Uterus (tissue), 4 donors: ENCODE data around the gene CBLB. TPM values are rescaled to one million over a fixed set of nuclear protein-coding genes. Genes with fewer than 3 reads are reported as not detected.

Experiments used
- DNase-seq, 2 donors: peaks; one replicate each; pipeline ENCODE4 v3.0.0-alpha.2; 2019 to 2020
- H3K27ac ChIP-seq, 2 donors: fragments of 200-600 bp; sonication (generic); 1 replicate in 1 of 2; 2 replicates in 1 of 2; pipeline ENCODE4 v1.5.1; 2016 to 2018
- H3K27me3 ChIP-seq, 2 donors: fragments of 200-600 bp; sonication (generic); one replicate each; pipeline ENCODE4 v1.5.1; 2018 to 2019; ENCODE audit warnings: control low read depth in 1 of 2
- H3K36me3 ChIP-seq, 2 donors: fragments of 200-600 bp; sonication (generic); one replicate each; pipeline ENCODE4 v1.5.1; 2019; ENCODE audit warnings: control low read depth in 1 of 2
- H3K4me1 ChIP-seq, 2 donors: fragments of 200-600 bp; sonication (generic); one replicate each; pipeline ENCODE4 v1.5.1; 2018 to 2019; ENCODE audit warnings: control low read depth in 1 of 2
- H3K4me3 ChIP-seq, 2 donors: fragments of 200-600 bp; sonication (generic); 1 replicate in 1 of 2; 2 replicates in 1 of 2; pipeline ENCODE4 v1.5.1; 2018 to 2019; ENCODE audit warnings: mild to moderate bottlenecking in 1 of 2
- H3K9me3 ChIP-seq, 2 donors: fragments of 200-600 bp; sonication (generic); one replicate each; pipeline ENCODE4 v1.5.1; 2019; ENCODE audit warnings: control low read depth in 1 of 2
- CTCF ChIP-seq, 4 experiments: fragments of 200-600 bp in 2 of 4; fragments of 450-650 bp in 2 of 4; sonication (generic) in 2 of 4; IDR thresholded peaks; one replicate each; pipeline ENCODE4 v1.5.1; 2016 to 2019; ENCODE audit warnings: antibody characterized with exemption in 4 of 4, mild to moderate bottlenecking in 2 of 4, moderate library complexity in 1 of 4
- POLR2A ChIP-seq, 2 donors: fragments of 450-650 bp; IDR thresholded peaks; one replicate each; pipeline ENCODE4 v1.6.1; 2016; ENCODE audit warnings: antibody characterized with exemption in 2 of 2, mild to moderate bottlenecking in 1 of 2, moderate library complexity in 1 of 2
- intact Hi-C: fragments of 100-400 bp; cut with DNase I; formaldehyde crosslinking; loops from one replicate; pipeline ENCODE4 v1.15.1; 2023; ENCODE audit warnings: low total_unique reads
- total RNA-seq, 4 donors: library from RNA; depleted of rRNA in 3 of 4; stranded (reverse); fragments of >200 nt in 3 of 4; gene quantifications; one replicate each; pipeline versions ENCODE4 v1.1.0 to v1.2.4, GENCODE V29; 2014 to 2023
- donor health status: DM: yes; HTN: yes; CAD: no.

CBLB gene
- total RNA-seq, 4 donors from 2014 or later: 26.1 to 86.2 (median 44.5) TPM

GRCh38 chr3:105862217-105862616 is 6.6 kb downstream of the CBLB start:
- Histone ChIP-seq H3K27me3 (no peaks in the 10 kb centered on the region), H3K4me1 (peaks cover 0 to 23% of the 10 kb centered on the region in 2 donors), H3K4me3 (no peak overlapping the region), H3K9me3 (no peaks in the 10 kb centered on the region), H3K36me3 (no peaks in the 10 kb centered on the region), H3K27ac (no peak overlapping the region)
- DNase-seq: no peak
- intact Hi-C loops: no loop called here
- TF ChIP-seq POLR2A (IDR thresholded peaks at IDR 0.05): no peak
- no peak for TF ChIP-seq CTCF (IDR thresholded peaks at IDR 0.05)

GRCh38 chr3:105860641-105861040 is 8.2 kb downstream of the CBLB start:
- H3K27ac ChIP-seq: peak overlapping the region in 1 of 2 donors; percentile 69
- H3K9me3 ChIP-seq: no peaks in the 10 kb centered on the region
- TF ChIP-seq CTCF (IDR thresholded peaks at IDR 0.05) (no peak), POLR2A (IDR thresholded peaks at IDR 0.05) (no peak)
- H3K4me3 ChIP-seq: no peak overlapping the region
- H3K27me3 ChIP-seq: no peaks in the 10 kb centered on the region
- H3K36me3 ChIP-seq: no peaks in the 10 kb centered on the region
- peaks cover 0 to 23% of the 10 kb centered on the region in 2 donors for H3K4me1 ChIP-seq
- DNase-seq: no peak
- intact Hi-C loops: no loop called here

GRCh38 chr3:105858017-105858416 is 10.8 kb downstream of the CBLB start:
- Histone ChIP-seq H3K27ac (no peak overlapping the region), H3K27me3 (no peaks in the 10 kb centered on the region), H3K4me3 (no peak overlapping the region), H3K4me1 (peaks cover 0 to 7% of the 10 kb centered on the region in 2 donors), H3K9me3 (no peaks in the 10 kb centered on the region), H3K36me3 (no peaks in the 10 kb centered on the region)
- no peak for DNase-seq
- TF ChIP-seq CTCF (IDR thresholded peaks at IDR 0.05) (no peak), POLR2A (IDR thresholded peaks at IDR 0.05) (no peak)
- intact Hi-C loops: no loop called here

- no peak overlapping the region for H3K4me3 ChIP-seq
- no peaks in the 10 kb centered on the region for H3K9me3 ChIP-seq
- TF ChIP-seq POLR2A (IDR thresholded peaks at IDR 0.05) (no peak), CTCF (IDR thresholded peaks at IDR 0.05) (no peak)
- intact Hi-C loops: no loop called here
- H3K27ac ChIP-seq: no peak overlapping the region
- no peaks in the 10 kb centered on the region for H3K27me3 ChIP-seq
- peaks cover 0 to 7% of the 10 kb centered on the region in 2 donors for H3K4me1 ChIP-seq
- no peaks in the 10 kb centered on the region for H3K36me3 ChIP-seq
- DNase-seq: no peak
Measured at GRCh38 chr3:105857601-105858000, 11.2 kb downstream of the CBLB start.

GRCh38 chr3:105856605-105857004 is 12.2 kb downstream of the CBLB start:
- no peak overlapping the region for H3K4me3 ChIP-seq
- H3K4me1 ChIP-seq: no peaks in the 10 kb centered on the region
- TF ChIP-seq CTCF (IDR thresholded peaks at IDR 0.05): no peak
- TF ChIP-seq POLR2A (IDR thresholded peaks at IDR 0.05): no peak
- no peak overlapping the region for H3K27ac ChIP-seq
- no peaks in the 10 kb centered on the region for H3K36me3 ChIP-seq
- H3K9me3 ChIP-seq: no peaks in the 10 kb centered on the region
- no peaks in the 10 kb centered on the region for H3K27me3 ChIP-seq
- DNase-seq: no peak
- intact Hi-C loops: no loop called here
